Aorta (tissue), 5 donors: ENCODE data around the gene ECHS1. TPM values are rescaled to one million over a fixed set of nuclear protein-coding genes. Genes with fewer than 3 reads are reported as not detected.
"Not testable (repeated sequence)": the region's sequence is repeated elsewhere in the genome, so short reads cannot be mapped to it uniquely, and the experiment has no call there.

Source experiments
- ATAC-seq: fragments of 200-7000 bp; cut with Tn5 transposase; one replicate; pipeline ENCODE4 v1.9.1; 2022; ENCODE audit warnings: moderate library complexity; ENCODE audit not compliant: low FRiP score
- DNase-seq, 2 donors: peaks; one replicate each; pipeline ENCODE4 v3.0.0-alpha.2; 2020
- H3K27ac ChIP-seq, 2 donors: one replicate each; pipeline ENCODE4 v1.5.1; 2013; ENCODE audit warnings: low read length in 2 of 2, mild to moderate bottlenecking in 2 of 2, moderate library complexity in 2 of 2, control low read depth in 1 of 2, inconsistent platforms in 1 of 2, low read depth in 1 of 2
- H3K27me3 ChIP-seq, 2 donors: one replicate each; pipeline ENCODE4 v1.6.1; 2013; ENCODE audit warnings: control low read depth in 1 of 2, low read length in 1 of 2, mild to moderate bottlenecking in 1 of 2, moderate library complexity in 1 of 2; ENCODE audit not compliant: insufficient read depth in 2 of 2, control insufficient read depth in 1 of 2
- H3K36me3 ChIP-seq, 2 donors: one replicate each; pipeline ENCODE4 v1.6.1; 2013; ENCODE audit warnings: control low read depth in 1 of 2, low read length in 1 of 2, mild to moderate bottlenecking in 1 of 2; ENCODE audit not compliant: insufficient read depth in 2 of 2, control insufficient read depth in 1 of 2
- H3K4me1 ChIP-seq, 2 donors: one replicate each; pipeline ENCODE4 v1.6.1; 2013; ENCODE audit warnings: low read length in 2 of 2, control low read depth in 1 of 2, mild to moderate bottlenecking in 1 of 2, moderate library complexity in 1 of 2; ENCODE audit not compliant: insufficient read depth in 2 of 2, control insufficient read depth in 1 of 2
- H3K4me3 ChIP-seq, 2 donors: one replicate each; pipeline ENCODE4 v1.5.1; 2013; ENCODE audit warnings: low read length in 2 of 2, control low read depth in 1 of 2, mild to moderate bottlenecking in 1 of 2
- H3K9me3 ChIP-seq: one replicate; pipeline ENCODE4 v1.6.1; 2013; ENCODE audit warnings: mild to moderate bottlenecking, low read length; ENCODE audit not compliant: control insufficient read depth
- WGBS, 2 donors: extraction: QIAGEN DNeasy Blood & Tissue Kit; methylation state at CpG; one replicate each; pipeline ENCODE4 v1.1.7; 2013; 5-methylcytosine and 5-hydroxymethylcytosine counted together
- intact Hi-C, 2 donors: fragments of 100-400 bp; cut with DNase I; formaldehyde crosslinking; loops; one replicate each; pipeline versions ENCODE4 v1.14.2 to v1.15.0; 2022
- polyA plus RNA-seq, 2 donors: library from polyadenylated mRNA; stranded (reverse); fragments of 200-250 nt; gene quantifications; one replicate each; pipeline ENCODE4 v1.2.3, GENCODE V29; 2013
- total RNA-seq, 2 donors: library from RNA; stranded (reverse); fragmentation: NEBNext Ultra II Directional; extraction: Animal tissue kit (Norgen Biotek cat#: 25700); gene quantifications; one replicate each; pipeline ENCODE4 v1.2.1, GENCODE V29; 2021
- donor health status: healthy with polysubstance abuse.
- donor health status: Bipolar disorder and iron deficiency.
- donor health status: DM: no; HTN: no; CAD: no.
- donor health status: DM: no; HTN: no; CAD: no.
- donor health status: DM: yes; HTN: yes; CAD: no.

The ECHS1 gene
- total and polyA plus RNA-seq, 4 donors, result 34.3 to 93.7 (median 52.5) TPM

GRCh38 chr10:133393401-133394063 is 20.4 kb upstream of the ECHS1 start:
- ATAC-seq (no peak), DNase-seq (peak in 1 of 2 donors; percentile 37)
- Histone ChIP-seq H3K4me1 (no peaks in the 10 kb centered on the region), H3K27ac (no peak overlapping the region), H3K9me3 (no peaks in the 10 kb centered on the region), H3K27me3 (no peaks in the 10 kb centered on the region), H3K36me3 (no peaks in the 10 kb centered on the region), H3K4me3 (no peak overlapping the region)
- intact Hi-C loops, result no loop called here
- WGBS, 2 donors, result 30 to 32% methylated on average over 27 of the region's 27 CpGs

- DNase-seq (peak in 1 of 2 donors; percentile 62), ATAC-seq (no peak)
- no peaks in the 10 kb centered on the region for H3K27me3 ChIP-seq
- H3K36me3 ChIP-seq, result no peaks in the 10 kb centered on the region
- no peaks in the 10 kb centered on the region for H3K4me1 ChIP-seq
- intact Hi-C loops, result no loop called here
- WGBS, 2 donors, result 88 to 89% methylated on average over 11 to 12 of the region's 12 CpGs
- H3K9me3 ChIP-seq, result no peaks in the 10 kb centered on the region
- H3K4me3 ChIP-seq, result no peak overlapping the region
- H3K27ac ChIP-seq, result no peak overlapping the region
Measured at GRCh38 chr10:133391761-133392518, 18.8 kb upstream of the ECHS1 start.

- DNase-seq (peak in 1 of 2 donors; percentile 34), ATAC-seq (no peak)
- no peak overlapping the region for H3K4me3 ChIP-seq
- H3K4me1 ChIP-seq, result no peaks in the 10 kb centered on the region
- no peaks in the 10 kb centered on the region for H3K27me3 ChIP-seq
- H3K36me3 ChIP-seq, result no peaks in the 10 kb centered on the region
- no peak overlapping the region for H3K27ac ChIP-seq
- intact Hi-C loops, result no loop called here
- WGBS, 2 donors, result 92 to 94% methylated on average over 12 of the region's 12 CpGs
- no peaks in the 10 kb centered on the region for H3K9me3 ChIP-seq
Measured at GRCh38 chr10:133391249-133391635, 18.1 kb upstream of the ECHS1 start.

- no peaks in the 10 kb centered on the region for H3K4me1 ChIP-seq
- H3K4me3 ChIP-seq, result no peak overlapping the region
- intact Hi-C loops, result no loop called here
- no peaks in the 10 kb centered on the region for H3K36me3 ChIP-seq
- H3K27me3 ChIP-seq, result no peaks in the 10 kb centered on the region
- ATAC-seq (no peak), DNase-seq (peak in 1 of 2 donors; percentile 62)
- H3K27ac ChIP-seq, result no peak overlapping the region
- H3K9me3 ChIP-seq, result no peaks in the 10 kb centered on the region
- WGBS, 2 donors, result 87 to 89% methylated on average over 19 of the region's 19 CpGs
Measured at GRCh38 chr10:133390597-133391248, 17.6 kb upstream of the ECHS1 start.

- intact Hi-C loops, result no loop called here
- H3K36me3 ChIP-seq, result peaks cover 0 to under 1% of the 10 kb centered on the region in 2 donors
- no peaks in the 10 kb centered on the region for H3K4me1 ChIP-seq
- WGBS, 2 donors, result 87% methylated on average over 39 of the region's 39 CpGs
- no peak overlapping the region for H3K27ac ChIP-seq
- no peaks in the 10 kb centered on the region for H3K27me3 ChIP-seq
- H3K9me3 ChIP-seq, result no peaks in the 10 kb centered on the region
- DNase-seq (peak in 1 of 2 donors; percentile 75), ATAC-seq (no peak)
- H3K4me3 ChIP-seq, result no peak overlapping the region
Measured at GRCh38 chr10:133388973-133389818, 16.0 kb upstream of the ECHS1 start.

GRCh38 chr10:133388236-133388972 is 15.2 kb upstream of the ECHS1 start:
- no peak overlapping the region for H3K4me3 ChIP-seq
- DNase-seq (peak in 1 of 2 donors; percentile 64), ATAC-seq (no peak)
- H3K9me3 ChIP-seq, result no peaks in the 10 kb centered on the region
- WGBS, 2 donors, result 89% methylated on average over 17 of the region's 17 CpGs
- no peak overlapping the region for H3K27ac ChIP-seq
- intact Hi-C loops, result no loop called here
- no peaks in the 10 kb centered on the region for H3K27me3 ChIP-seq
- H3K36me3 ChIP-seq, result peaks cover 0 to 4% of the 10 kb centered on the region in 2 donors
- H3K4me1 ChIP-seq, result no peaks in the 10 kb centered on the region

- H3K9me3 ChIP-seq, H3K4me1 ChIP-seq, H3K4me3 ChIP-seq, intact Hi-C loops, H3K36me3 ChIP-seq, H3K27me3 ChIP-seq, H3K27ac ChIP-seq, ATAC-seq: not testable (repeated sequence)
- peak in 1 of 2 donors; percentile 19 for DNase-seq
- 95 to 97% methylated on average over 4 of the region's 4 CpGs for WGBS, 2 donors
Measured at GRCh38 chr10:133386951-133387350, 13.8 kb upstream of the ECHS1 start.

- intact Hi-C loops, result no loop called here
- no peaks in the 10 kb centered on the region for H3K4me1 ChIP-seq
- no peak for ATAC-seq
- no peaks in the 10 kb centered on the region for H3K9me3 ChIP-seq
- no peaks in the 10 kb centered on the region for H3K27me3 ChIP-seq
- H3K36me3 ChIP-seq, result peaks cover 0 to 4% of the 10 kb centered on the region in 2 donors
- no peak overlapping the region for H3K27ac ChIP-seq
- no peak overlapping the region for H3K4me3 ChIP-seq
- WGBS, 2 donors, result 93 to 95% methylated on average over 2 of the region's 2 CpGs
- peak in 1 of 2 donors; percentile 34 for DNase-seq
Measured at GRCh38 chr10:133385214-133385613, 12.1 kb upstream of the ECHS1 start.
